Retinal pigment epithelial cell (primary cell): ENCODE data around the gene ADPGK.

Experiments used
- DNase-seq: peaks from one replicate; pipeline ENCODE4 v3.0.0-alpha.2; 2010; ENCODE audit warnings: low read depth
- H3K4me3 ChIP-seq: 2 replicates; pipeline ENCODE4 v1.5.1; 2011; ENCODE audit warnings: mild to moderate bottlenecking, low read length, control low read depth, moderate library complexity
- TF ChIP-seq, protein P1 (sequence below): conservative IDR thresholded peaks from 2 replicates; pipeline ENCODE4 v1.5.1; 2011; ENCODE audit warnings: low read depth, low read length, control low read depth, inconsistent platforms

ADPGK gene

GRCh38 chr15:72790302-72790910 is 6.8 kb upstream of the ADPGK start:
- H3K4me3 ChIP-seq = no peak overlapping the region
- TF ChIP-seq, protein P1, sequence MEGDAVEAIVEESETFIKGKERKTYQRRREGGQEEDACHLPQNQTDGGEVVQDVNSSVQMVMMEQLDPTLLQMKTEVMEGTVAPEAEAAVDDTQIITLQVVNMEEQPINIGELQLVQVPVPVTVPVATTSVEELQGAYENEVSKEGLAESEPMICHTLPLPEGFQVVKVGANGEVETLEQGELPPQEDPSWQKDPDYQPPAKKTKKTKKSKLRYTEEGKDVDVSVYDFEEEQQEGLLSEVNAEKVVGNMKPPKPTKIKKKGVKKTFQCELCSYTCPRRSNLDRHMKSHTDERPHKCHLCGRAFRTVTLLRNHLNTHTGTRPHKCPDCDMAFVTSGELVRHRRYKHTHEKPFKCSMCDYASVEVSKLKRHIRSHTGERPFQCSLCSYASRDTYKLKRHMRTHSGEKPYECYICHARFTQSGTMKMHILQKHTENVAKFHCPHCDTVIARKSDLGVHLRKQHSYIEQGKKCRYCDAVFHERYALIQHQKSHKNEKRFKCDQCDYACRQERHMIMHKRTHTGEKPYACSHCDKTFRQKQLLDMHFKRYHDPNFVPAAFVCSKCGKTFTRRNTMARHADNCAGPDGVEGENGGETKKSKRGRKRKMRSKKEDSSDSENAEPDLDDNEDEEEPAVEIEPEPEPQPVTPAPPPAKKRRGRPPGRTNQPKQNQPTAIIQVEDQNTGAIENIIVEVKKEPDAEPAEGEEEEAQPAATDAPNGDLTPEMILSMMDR = no peak
- DNase-seq = no peak

DNA sequence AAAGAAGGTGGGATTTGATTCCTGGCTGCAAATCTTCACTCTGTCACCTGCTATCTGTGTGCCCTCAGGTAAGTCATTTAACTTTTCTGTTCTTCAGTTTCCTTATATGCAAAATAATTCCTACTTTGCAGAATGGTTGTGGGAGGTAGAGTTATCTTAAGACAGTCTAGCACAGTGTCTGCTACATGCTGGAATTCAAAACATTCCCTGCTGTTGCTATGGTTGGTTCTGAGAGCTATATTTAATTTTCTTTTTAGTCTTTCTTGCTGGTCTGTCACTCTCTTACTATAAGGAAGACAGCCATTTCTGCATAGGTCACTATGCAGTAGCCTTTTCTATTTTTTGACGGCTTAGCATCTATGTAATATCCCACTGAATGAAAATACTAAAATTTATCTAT is 4.0 kb upstream of the ADPGK start:
- DNase-seq = no peak
- TF ChIP-seq, protein P1 = no peak
- H3K4me3 ChIP-seq = no peak overlapping the region

DNA sequence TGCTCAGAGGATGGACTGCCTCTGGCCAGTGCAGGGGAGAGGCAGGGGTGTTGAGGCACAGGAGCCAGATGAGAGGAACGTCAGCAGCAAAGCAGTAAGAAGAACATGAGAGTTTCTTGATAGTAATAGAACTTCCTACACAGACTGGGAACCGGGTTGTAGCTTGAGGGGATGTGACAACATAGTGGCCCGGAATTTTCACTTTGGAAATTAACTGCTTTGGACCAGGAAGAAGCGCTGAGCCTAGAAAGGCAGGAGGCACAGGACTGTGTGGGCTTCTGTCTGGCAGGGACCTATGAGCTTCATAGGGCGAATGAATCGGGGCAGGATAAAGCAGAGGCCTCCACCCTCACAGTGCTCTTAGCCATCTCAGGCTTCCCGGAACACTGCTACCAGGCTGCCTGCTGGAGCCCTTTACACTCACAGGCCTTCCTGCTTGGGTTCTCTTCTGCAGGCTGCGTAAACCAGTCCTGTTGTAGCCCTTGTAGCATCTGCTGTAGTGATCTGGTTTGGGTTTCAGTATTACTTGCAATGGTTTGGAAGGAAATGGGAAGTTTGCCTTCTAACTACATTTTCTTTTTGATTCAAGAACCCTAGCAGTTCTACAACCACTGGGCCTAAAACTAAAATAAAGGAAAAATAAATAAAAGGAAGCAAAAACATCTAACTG is 3.3 kb upstream of the ADPGK start:
- no peak for DNase-seq
- H3K4me3 ChIP-seq = no peak overlapping the region
- TF ChIP-seq, protein P1 = no peak

DNA sequence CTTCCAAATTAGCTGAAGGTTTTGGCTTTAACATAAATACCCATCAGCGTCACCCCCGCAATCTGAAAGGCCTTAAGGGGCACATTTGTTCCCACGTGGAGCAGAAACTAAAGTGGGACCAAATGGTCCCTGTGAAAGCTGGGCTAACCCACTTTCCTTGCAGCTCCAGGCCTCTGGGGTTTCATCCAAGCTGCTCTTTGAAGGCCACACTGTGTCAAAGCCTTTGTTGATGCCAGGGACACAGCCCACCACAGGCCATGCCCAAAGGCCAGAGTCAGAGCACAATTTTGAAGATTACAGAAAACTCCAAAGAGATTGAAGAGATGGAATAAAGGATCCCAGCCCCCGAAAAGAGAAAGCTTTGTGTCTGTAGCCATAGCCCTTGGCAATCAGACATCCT is 2.7 kb upstream of the ADPGK start:
- TF ChIP-seq, protein P1 = no peak
- H3K4me3 ChIP-seq = no peak overlapping the region
- no peak for DNase-seq

- no peak overlapping the region for H3K4me3 ChIP-seq
- TF ChIP-seq, protein P1 = no peak
- no peak for DNase-seq
These were observed 2.3 kb upstream of the ADPGK start for GRCh38 chr15:72785841-72786240.

DNA sequence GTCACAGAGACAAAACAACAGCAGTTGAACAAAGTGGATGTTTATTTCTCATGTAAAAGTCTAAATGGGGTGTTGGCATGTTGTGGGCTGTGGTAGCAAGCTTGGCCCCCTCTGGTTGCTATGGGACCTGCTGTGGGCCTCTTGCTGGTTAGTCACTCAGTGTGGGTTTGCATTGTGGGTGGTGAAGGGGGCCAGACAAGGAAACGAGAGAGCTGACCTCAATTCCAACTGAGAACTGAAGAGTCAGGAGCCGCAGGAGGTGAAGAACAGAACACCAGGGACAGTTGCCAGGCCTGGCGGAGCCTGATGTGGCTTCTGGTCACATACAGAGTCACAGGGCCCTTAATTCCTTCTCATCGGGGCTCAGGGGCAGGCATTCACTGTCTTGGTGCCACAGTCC is 1.9 kb upstream of the ADPGK start:
- no peak for DNase-seq
- TF ChIP-seq, protein P1 = no peak
- H3K4me3 ChIP-seq = no peak overlapping the region

- no peak for DNase-seq
- TF ChIP-seq, protein P1 = no peak
- peak overlapping the region; percentile 77 for H3K4me3 ChIP-seq
These were observed 908 bp upstream of the ADPGK start for GRCh38 chr15:72784456-72784876.
